ENCODE measurements around the gene SEC16A.

GRCh38 chr9:136494531-136495215 is 11.8 kb upstream of the SEC16A start:
- no peak for TF ChIP-seq CTCF (conservative IDR thresholded peaks at IDR 0.05 in 1 of 2, IDR thresholded peaks at IDR 0.05 in 1 of 2; ENCODE audit: extremely low read depth in 1 of 2, insufficient read depth in 1 of 2, low read depth in 1 of 2, low read length in 2 of 2)
- TF ChIP-seq EZH2 (IDR thresholded peaks at IDR 0.05; ENCODE audit: borderline replicate concordance, low read length), result no peak
